H1 (cell line): ENCODE measurements around the gene PDZRN3.

Experiments
- CTCF ChIP-seq, 3 experiments: IDR thresholded peaks; 1 replicate in 2 of 3; 2 replicates in 1 of 3; pipeline versions ENCODE4 v1.5.1 to v1.6.1; 2011; ENCODE audit warnings: low read length in 3 of 3, mild to moderate bottlenecking in 3 of 3, inconsistent platforms in 2 of 3, low read depth in 1 of 3, moderate library complexity in 1 of 3; ENCODE audit not compliant: insufficient read depth in 1 of 3; ENCODE audit errors: control extremely low read depth in 1 of 3
- EZH2 ChIP-seq: fragments of 200-600 bp; sonication (generic); IDR thresholded peaks from 2 replicates; pipeline ENCODE4 v1.7.1; 2012; ENCODE audit warnings: low read depth, mild to moderate bottlenecking, moderate library complexity, low read length, inconsistent platforms; ENCODE audit not compliant: severe bottlenecking
- NRF1 ChIP-seq: IDR thresholded peaks from 2 replicates; pipeline ENCODE4 v1.6.1; 2011; ENCODE audit warnings: mild to moderate bottlenecking, low read depth, low read length, improper control_type of control experiment
- POLR2AphosphoS5 ChIP-seq: IDR thresholded peaks from 2 replicates; pipeline ENCODE4 v1.6.1; 2011; ENCODE audit warnings: low read depth, low read length
- RNF2 ChIP-seq: fragments of 200-900, 300-1000 bp; sonication (generic); IDR thresholded peaks from 2 replicates; pipeline ENCODE4 v1.7.1; 2016; ENCODE audit warnings: borderline replicate concordance, low read depth, mild to moderate bottlenecking, antibody characterized with exemption, low read length; ENCODE audit not compliant: poor library complexity, severe bottlenecking; ENCODE audit errors: missing control alignments
- TAF1 ChIP-seq: IDR thresholded peaks from 2 replicates; pipeline ENCODE4 v1.6.1; 2011; ENCODE audit warnings: mild to moderate bottlenecking, low read depth, low read length
- TEAD4 ChIP-seq: IDR thresholded peaks from 2 replicates; pipeline ENCODE4 v1.6.1; 2012; ENCODE audit warnings: low read depth, low read length, inconsistent platforms, mixed read lengths

GRCh38 chr3:73600293-73600938 is 24.3 kb downstream of the PDZRN3 start:
- no peak for TF ChIP-seq RNF2
- TF ChIP-seq TEAD4: no peak
- TF ChIP-seq EZH2: no peak
- TF ChIP-seq TAF1: no peak
- no peak for TF ChIP-seq NRF1
- no peak for TF ChIP-seq POLR2AphosphoS5
- TF ChIP-seq CTCF (IDR thresholded peaks at IDR 0.05; ENCODE audit: control extremely low read depth in 1 of 3, insufficient read depth in 1 of 3, low read depth in 1 of 3, low read length in 3 of 3): no peak
